ENCODE measurements around the gene ABCC1. TPM values are rescaled to one million over a fixed set of nuclear protein-coding genes. Genes with fewer than 3 reads are reported as not detected.
"Not testable (repeated sequence)": the region's sequence is repeated elsewhere in the genome, so short reads cannot be mapped to it uniquely, and the experiment has no call there.

The ABCC1 gene
- total RNA-seq, 4 donors from 2014 or later = 12.1 to 39.2 (median 18.6) TPM

DNA sequence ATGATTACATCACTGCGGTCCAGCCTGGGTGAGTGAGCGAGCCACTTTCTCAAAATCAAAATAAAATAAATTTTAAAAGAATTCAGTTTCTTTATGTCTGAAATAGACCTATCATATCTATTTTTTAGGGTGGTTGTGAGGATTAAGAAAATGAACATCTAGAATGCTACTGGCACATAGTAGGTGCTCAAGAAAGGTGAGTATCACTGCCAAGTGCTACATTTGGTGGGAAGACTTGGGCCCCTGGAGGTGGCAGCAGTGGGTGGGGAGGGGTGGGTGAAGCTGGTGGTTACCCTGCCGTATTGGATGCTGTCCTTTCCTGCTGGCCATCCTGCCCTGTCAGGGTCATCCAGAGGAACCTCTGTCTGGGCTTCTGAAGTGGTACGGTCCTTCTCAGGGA lies 223.6 kb downstream of the ABCC1 start:
- DNase-seq = no peak
- Histone ChIP-seq H3K9me3 (no peaks in the 10 kb centered on the region), H3K36me3 (no peaks in the 10 kb centered on the region), H3K27ac (no peak overlapping the region), H3K27me3 (no peaks in the 10 kb centered on the region), H3K4me1 (no peaks in the 10 kb centered on the region), H3K4me3 (no peak overlapping the region)
- no peak for TF ChIP-seq POLR2A (IDR thresholded peaks at IDR 0.05)
- TF ChIP-seq, protein P1, sequence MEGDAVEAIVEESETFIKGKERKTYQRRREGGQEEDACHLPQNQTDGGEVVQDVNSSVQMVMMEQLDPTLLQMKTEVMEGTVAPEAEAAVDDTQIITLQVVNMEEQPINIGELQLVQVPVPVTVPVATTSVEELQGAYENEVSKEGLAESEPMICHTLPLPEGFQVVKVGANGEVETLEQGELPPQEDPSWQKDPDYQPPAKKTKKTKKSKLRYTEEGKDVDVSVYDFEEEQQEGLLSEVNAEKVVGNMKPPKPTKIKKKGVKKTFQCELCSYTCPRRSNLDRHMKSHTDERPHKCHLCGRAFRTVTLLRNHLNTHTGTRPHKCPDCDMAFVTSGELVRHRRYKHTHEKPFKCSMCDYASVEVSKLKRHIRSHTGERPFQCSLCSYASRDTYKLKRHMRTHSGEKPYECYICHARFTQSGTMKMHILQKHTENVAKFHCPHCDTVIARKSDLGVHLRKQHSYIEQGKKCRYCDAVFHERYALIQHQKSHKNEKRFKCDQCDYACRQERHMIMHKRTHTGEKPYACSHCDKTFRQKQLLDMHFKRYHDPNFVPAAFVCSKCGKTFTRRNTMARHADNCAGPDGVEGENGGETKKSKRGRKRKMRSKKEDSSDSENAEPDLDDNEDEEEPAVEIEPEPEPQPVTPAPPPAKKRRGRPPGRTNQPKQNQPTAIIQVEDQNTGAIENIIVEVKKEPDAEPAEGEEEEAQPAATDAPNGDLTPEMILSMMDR (IDR thresholded peaks at IDR 0.05) = no peak
- intact Hi-C loops (cut with DNase I; ENCODE audit: low total_unique reads) = no loop called here

DNA sequence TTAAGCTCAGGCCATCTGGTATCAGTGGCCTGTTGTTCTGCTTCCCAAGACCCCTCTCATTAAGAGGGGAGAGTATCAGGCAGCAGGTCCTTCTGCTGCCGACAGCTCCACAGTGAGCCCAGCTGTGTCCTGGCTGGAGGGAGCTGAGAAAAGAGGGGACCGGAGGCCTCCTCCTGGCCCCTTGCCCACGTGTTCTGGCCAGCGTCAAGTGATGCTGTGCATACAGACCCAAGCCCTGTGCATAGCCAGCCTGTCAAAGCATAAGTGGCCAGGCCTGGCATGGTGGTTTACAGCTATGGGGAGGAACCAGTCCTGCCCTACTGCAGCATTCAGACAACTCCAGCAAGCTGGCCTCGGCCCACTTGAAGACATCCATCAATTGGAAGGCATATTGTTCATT lies 225.9 kb downstream of the ABCC1 start:
- TF ChIP-seq, protein P1 (IDR thresholded peaks at IDR 0.05) = no peak
- Histone ChIP-seq H3K27ac (no peak overlapping the region), H3K36me3 (no peaks in the 10 kb centered on the region), H3K4me1 (no peaks in the 10 kb centered on the region), H3K4me3 (no peak overlapping the region), H3K27me3 (no peaks in the 10 kb centered on the region), H3K9me3 (no peaks in the 10 kb centered on the region)
- no peak for DNase-seq
- intact Hi-C loops (cut with DNase I; ENCODE audit: low total_unique reads) = no loop called here

DNA sequence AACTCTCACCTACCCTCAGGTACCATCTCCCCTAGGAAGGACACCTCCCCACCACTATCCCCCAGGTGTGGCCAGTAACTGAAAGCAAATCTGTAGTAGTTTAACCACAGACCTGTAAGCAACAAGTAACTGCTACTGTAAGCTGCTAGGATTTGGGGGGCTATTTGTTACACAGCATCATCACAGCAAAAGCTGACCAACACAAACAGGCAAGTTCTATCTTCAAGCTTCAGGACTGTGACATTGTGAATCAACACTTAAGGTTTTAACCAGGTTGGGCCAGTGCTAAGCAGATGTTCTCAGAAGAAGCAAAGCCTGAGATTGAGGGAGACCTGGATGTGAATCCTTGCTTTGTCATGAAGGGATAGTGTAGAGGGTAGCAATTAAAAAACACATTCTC lies 226.9 kb downstream of the ABCC1 start:
- intact Hi-C loops (cut with DNase I; ENCODE audit: low total_unique reads) = no loop called here
- no peak overlapping the region for H3K27ac ChIP-seq
- H3K27me3 ChIP-seq = no peaks in the 10 kb centered on the region
- H3K36me3 ChIP-seq = no peaks in the 10 kb centered on the region
- no peaks in the 10 kb centered on the region for H3K9me3 ChIP-seq
- H3K4me1 ChIP-seq = no peaks in the 10 kb centered on the region
- DNase-seq = no peak
- TF ChIP-seq, protein P1 (IDR thresholded peaks at IDR 0.05) = no peak
- no peak for TF ChIP-seq POLR2A (IDR thresholded peaks at IDR 0.05)
- no peak overlapping the region for H3K4me3 ChIP-seq

DNA sequence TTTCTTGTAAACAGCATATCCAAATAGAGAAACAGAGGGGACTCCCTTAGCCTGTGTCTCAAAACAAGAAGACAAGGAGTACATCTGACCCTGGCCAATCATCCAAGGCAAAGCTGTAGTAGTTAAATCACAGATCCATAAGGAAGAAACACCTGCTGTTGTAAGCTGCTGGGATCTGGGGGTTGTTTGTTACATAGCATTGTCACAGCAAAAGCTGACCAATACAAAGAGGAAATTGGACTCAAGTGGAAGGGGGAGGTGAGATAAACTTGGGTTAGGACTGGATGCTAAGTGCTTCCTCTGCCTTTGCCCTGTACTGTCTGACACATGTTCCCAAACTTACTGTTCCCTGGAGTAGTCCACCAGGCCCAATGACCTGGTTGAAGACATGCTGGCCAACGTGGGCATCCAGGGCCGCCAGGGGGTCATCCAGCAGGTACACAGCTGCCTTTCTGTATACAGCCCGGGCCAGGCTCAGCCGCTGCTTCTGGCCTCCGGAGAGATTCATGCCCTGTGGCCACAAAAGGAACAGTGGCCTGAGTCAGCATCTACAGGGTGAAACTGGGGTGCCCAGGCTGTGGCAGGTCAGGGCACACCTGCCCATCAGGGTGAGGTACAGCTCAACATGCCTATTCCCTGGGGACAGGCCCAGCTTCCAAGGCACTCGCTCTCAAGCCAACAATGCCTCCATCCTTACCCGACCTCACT lies 229.2 kb downstream of the ABCC1 start:
- H3K4me3 ChIP-seq = no peak overlapping the region
- no peak for DNase-seq

DNA sequence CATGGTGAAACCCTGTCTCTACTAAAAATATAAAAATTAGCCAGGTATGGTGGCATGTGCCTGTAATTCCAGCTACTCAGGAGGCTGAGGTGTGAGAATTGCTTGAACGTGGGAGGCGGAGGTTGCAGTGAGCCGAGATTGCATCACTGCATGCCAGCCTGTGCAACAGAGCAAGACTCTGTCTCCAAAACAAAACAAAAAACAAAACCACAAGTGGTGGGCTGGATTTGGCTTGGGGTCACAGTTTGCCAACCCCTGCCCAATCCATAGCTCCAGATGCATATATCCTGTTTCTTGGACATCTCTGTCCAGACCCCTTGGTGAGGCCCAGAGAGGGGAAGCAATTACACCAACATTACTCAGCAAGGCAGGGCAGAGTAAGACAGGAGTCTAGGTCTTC lies 232.3 kb downstream of the ABCC1 start:
- intact Hi-C loops (cut with DNase I; ENCODE audit: low total_unique reads); H3K4me1 ChIP-seq; DNase-seq: not testable (repeated sequence)

More for the DNA sequence above, 229.2 kb downstream of the ABCC1 start:
- Histone ChIP-seq H3K9me3 (no peaks in the 10 kb centered on the region), H3K27ac (no peak overlapping the region), H3K27me3 (no peaks in the 10 kb centered on the region), H3K36me3 (no peaks in the 10 kb centered on the region), H3K4me1 (no peaks in the 10 kb centered on the region)
- intact Hi-C loops (cut with DNase I; ENCODE audit: low total_unique reads) = no loop called here
- TF ChIP-seq POLR2A (IDR thresholded peaks at IDR 0.05) = no peak
- TF ChIP-seq, protein P1 (IDR thresholded peaks at IDR 0.05) = no peak

DNA sequence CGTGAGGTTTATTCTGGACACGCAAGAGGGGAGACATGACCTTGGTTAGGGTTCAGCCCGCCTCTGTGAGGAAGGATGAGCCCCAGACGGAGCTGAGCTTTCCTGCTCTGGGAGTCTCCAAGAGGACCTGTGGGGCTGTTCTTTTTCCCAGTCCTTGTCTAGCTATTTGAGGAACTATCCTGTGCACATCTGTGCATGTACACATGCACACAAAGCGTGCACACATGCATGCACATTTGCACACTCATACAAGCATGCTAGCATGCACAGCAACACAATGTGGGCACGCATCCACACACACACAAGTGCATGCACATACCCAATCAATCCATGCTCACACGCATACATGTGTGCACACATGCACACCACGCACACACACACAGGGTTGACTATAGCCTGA lies 233.5 kb downstream of the ABCC1 start:
- TF ChIP-seq, protein P1 (IDR thresholded peaks at IDR 0.05) = no peak
- intact Hi-C loops (cut with DNase I; ENCODE audit: low total_unique reads) = no loop called here
- H3K4me3 ChIP-seq = no peak overlapping the region

More for the DNA sequence above, 232.3 kb downstream of the ABCC1 start:
- H3K4me3 ChIP-seq, H3K27ac ChIP-seq, H3K9me3 ChIP-seq, H3K27me3 ChIP-seq, H3K36me3 ChIP-seq: not testable (repeated sequence)

More for the DNA sequence above, 233.5 kb downstream of the ABCC1 start:
- H3K36me3 ChIP-seq = no peaks in the 10 kb centered on the region
- H3K27ac ChIP-seq = no peak overlapping the region
- DNase-seq = no peak
- H3K4me1 ChIP-seq = no peaks in the 10 kb centered on the region
- H3K9me3 ChIP-seq = no peaks in the 10 kb centered on the region
- no peaks in the 10 kb centered on the region for H3K27me3 ChIP-seq
